Activated effector memory CD4-positive, alpha-beta T cell treated with anti-CD3 and anti-CD28 coated beads, Interleukin-2, amount 50 U/mL, for 16 hours (primary cell): ENCODE measurements around the gene HEPACAM2.

Experiments
- DNase-seq: peaks from one replicate; pipeline ENCODE4 v3.0.0-alpha.2; 2020

HEPACAM2 gene

GRCh38 chr7:93146036-93146435 lies 80.2 kb downstream of the HEPACAM2 start:
- no peak for DNase-seq

GRCh38 chr7:93145354-93145753 lies 80.9 kb downstream of the HEPACAM2 start:
- DNase-seq: no peak

- no peak for DNase-seq
Measured at GRCh38 chr7:93142127-93142526, 84.1 kb downstream of the HEPACAM2 start.

GRCh38 chr7:93140582-93141191 lies 85.6 kb downstream of the HEPACAM2 start:
- no peak for DNase-seq

GRCh38 chr7:93138576-93138975 lies 87.7 kb downstream of the HEPACAM2 start:
- DNase-seq: no peak
